Panc1 (cell line): Measurements from ENCODE around the gene TPPP. TPM values are rescaled to one million over a fixed set of nuclear protein-coding genes. Genes with fewer than 3 reads are reported as not detected.

Experiments
- ATAC-seq: fragments of 200-7000 bp; cut with Tn5 transposase; 2 replicates; pipeline ENCODE4 v1.9.1; 2020; ENCODE audit warnings: mild to moderate bottlenecking, moderate library complexity
- BruUV-seq: library from RNA; stranded (reverse); fragments of 400-500 nt; replicated peaks from 2 replicates; lab custom pipeline; 2021; lab: Mats Ljungman, UMichigan
- CTCF ChIA-PET: fragments of 300-600 bp; sonication (Branson Sonifier 250); formaldehyde crosslinking; loops from one replicate; lab custom pipeline; 2022; ENCODE audit warnings: antibody characterized with exemption; lab: Charles Lee
- POLR2A ChIA-PET: fragments of 300-600 bp; sonication (Branson Sonifier 250); formaldehyde crosslinking; loops from one replicate; lab custom pipeline; 2022; ENCODE audit warnings: antibody characterized with exemption; lab: Charles Lee
- DNase-seq: peaks from one replicate; pipeline ENCODE4 v3.0.0-alpha.2; 2010; ENCODE audit warnings: low read depth, low spot score
- H3K27ac ChIP-seq: 2 replicates; pipeline ENCODE4 v1.5.1; 2011; ENCODE audit warnings: mild to moderate bottlenecking, low read length, inconsistent platforms
- H3K27me3 ChIP-seq: fragments of 200-500 bp; sonication (Bioruptor generic); 2 replicates; pipeline ENCODE4 v1.6.0; 2014; ENCODE audit warnings: low read length, inconsistent platforms; ENCODE audit not compliant: control insufficient read depth, insufficient read depth
- H3K36me3 ChIP-seq: fragments of 200-500 bp; sonication (Bioruptor generic); 2 replicates; pipeline ENCODE4 v1.5.1; 2014; ENCODE audit warnings: inconsistent platforms, mild to moderate bottlenecking, low read length, moderate library complexity; ENCODE audit not compliant: control insufficient read depth, insufficient read depth
- H3K4me1 ChIP-seq: 2 replicates; pipeline ENCODE4 v1.5.1; 2011; ENCODE audit warnings: inconsistent platforms, mild to moderate bottlenecking, low read length, moderate library complexity; ENCODE audit not compliant: control insufficient read depth, insufficient read depth
- H3K4me3 ChIP-seq, 2 experiments: 2 replicates each; pipeline ENCODE4 v1.5.1; 2011 to 2012; ENCODE audit warnings: low read depth in 2 of 2, low read length in 2 of 2, mild to moderate bottlenecking in 2 of 2, inconsistent platforms in 1 of 2, moderate library complexity in 1 of 2
- H3K9me3 ChIP-seq: fragments of 200-500 bp; sonication (Bioruptor generic); 2 replicates; pipeline ENCODE4 v1.5.1; 2014; ENCODE audit warnings: low read depth, mild to moderate bottlenecking, inconsistent platforms, low read length, moderate library complexity; ENCODE audit not compliant: control insufficient read depth, insufficient read depth
- CTCF ChIP-seq: fragments of 450-650 bp; IDR thresholded peaks from 2 replicates; pipeline ENCODE4 v1.5.1; 2017; ENCODE audit warnings: mild to moderate bottlenecking
- POLR2AphosphoS5 ChIP-seq: IDR thresholded peaks from 2 replicates; pipeline ENCODE4 v1.6.1; 2012; ENCODE audit warnings: mild to moderate bottlenecking, low read depth, low read length, moderate library complexity
- SIN3A ChIP-seq: IDR thresholded peaks from 2 replicates; pipeline ENCODE4 v1.6.1; 2012; ENCODE audit warnings: low read depth, mild to moderate bottlenecking, low read length, moderate library complexity, borderline replicate concordance; ENCODE audit not compliant: insufficient read depth
- TCF7L2 ChIP-seq: IDR thresholded peaks from 2 replicates; pipeline ENCODE4 v1.6.1; 2011; ENCODE audit warnings: mild to moderate bottlenecking, low read depth, low read length, inconsistent platforms
- in situ Hi-C: cut with HindIII; loops from 2 replicates; pipeline ENCODE4 v1.10.0; 2016; ENCODE audit warnings: low sequenced_read_pairs, low pct_unique_long_range_greater_than_20kb
- intact Hi-C: fragments of 100-400 bp; cut with micrococcal nuclease; formaldehyde crosslinking; loops from one replicate; pipeline ENCODE4 v1.10.0; 2022; ENCODE audit not compliant: unreplicated experiment
- total RNA-seq: library from RNA; stranded (reverse); gene quantifications from one replicate; pipeline ENCODE4 v1.2.1, GENCODE V29; 2021; ENCODE audit not compliant: unreplicated experiment
- TF ChIP-seq, protein P1 (sequence below), 2 experiments: IDR thresholded peaks; 2 replicates each; pipeline ENCODE4 v1.6.1; 2011 to 2012; ENCODE audit warnings: low read depth in 2 of 2, control low read depth in 1 of 2, low read length in 1 of 2, mild to moderate bottlenecking in 1 of 2, moderate library complexity in 1 of 2; ENCODE audit not compliant: insufficient read depth in 1 of 2

Gene TPPP
- total RNA-seq, 1 experiment from 2014 or later: 0.98 TPM

DNA sequence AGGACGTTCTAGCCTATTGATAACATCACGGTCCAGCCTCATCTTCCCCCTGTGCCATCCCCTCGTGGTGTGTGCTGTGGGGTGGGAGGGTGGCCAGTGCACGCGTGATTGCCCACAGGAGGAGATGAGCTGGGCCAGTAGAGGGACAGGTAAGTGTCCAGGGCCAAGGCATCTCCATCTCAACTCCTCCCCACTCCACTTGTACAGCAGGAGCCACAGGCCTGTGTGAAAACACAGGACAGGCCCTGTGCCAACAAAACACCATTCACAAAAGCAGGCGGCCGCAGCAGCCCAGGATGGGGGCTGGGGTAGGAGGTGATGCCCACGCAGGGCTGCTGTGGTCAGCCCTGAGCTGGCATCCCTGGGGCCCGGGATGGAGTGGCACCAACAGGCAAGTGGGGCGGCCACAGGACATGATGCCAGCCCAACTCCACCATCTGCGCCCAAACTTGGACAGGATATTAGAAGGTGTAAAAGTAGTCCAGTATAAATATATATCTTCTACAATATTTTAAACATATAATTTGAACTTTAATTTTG lies 32.6 kb downstream of the TPPP start:
- in situ Hi-C loops: no loop called here
- ATAC-seq (no peak), DNase-seq (no peak)
- BruUV-seq: no TSS peak
- ChIA-PET POLR2A (no interaction called here), CTCF (no interaction called here)
- no peaks in the 10 kb centered on the region for H3K27me3 ChIP-seq
- TF ChIP-seq TCF7L2 (no peak), CTCF (no peak), SIN3A (no peak), POLR2AphosphoS5 (no peak)
- TF ChIP-seq, protein P1, sequence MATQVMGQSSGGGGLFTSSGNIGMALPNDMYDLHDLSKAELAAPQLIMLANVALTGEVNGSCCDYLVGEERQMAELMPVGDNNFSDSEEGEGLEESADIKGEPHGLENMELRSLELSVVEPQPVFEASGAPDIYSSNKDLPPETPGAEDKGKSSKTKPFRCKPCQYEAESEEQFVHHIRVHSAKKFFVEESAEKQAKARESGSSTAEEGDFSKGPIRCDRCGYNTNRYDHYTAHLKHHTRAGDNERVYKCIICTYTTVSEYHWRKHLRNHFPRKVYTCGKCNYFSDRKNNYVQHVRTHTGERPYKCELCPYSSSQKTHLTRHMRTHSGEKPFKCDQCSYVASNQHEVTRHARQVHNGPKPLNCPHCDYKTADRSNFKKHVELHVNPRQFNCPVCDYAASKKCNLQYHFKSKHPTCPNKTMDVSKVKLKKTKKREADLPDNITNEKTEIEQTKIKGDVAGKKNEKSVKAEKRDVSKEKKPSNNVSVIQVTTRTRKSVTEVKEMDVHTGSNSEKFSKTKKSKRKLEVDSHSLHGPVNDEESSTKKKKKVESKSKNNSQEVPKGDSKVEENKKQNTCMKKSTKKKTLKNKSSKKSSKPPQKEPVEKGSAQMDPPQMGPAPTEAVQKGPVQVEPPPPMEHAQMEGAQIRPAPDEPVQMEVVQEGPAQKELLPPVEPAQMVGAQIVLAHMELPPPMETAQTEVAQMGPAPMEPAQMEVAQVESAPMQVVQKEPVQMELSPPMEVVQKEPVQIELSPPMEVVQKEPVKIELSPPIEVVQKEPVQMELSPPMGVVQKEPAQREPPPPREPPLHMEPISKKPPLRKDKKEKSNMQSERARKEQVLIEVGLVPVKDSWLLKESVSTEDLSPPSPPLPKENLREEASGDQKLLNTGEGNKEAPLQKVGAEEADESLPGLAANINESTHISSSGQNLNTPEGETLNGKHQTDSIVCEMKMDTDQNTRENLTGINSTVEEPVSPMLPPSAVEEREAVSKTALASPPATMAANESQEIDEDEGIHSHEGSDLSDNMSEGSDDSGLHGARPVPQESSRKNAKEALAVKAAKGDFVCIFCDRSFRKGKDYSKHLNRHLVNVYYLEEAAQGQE (IDR thresholded peaks at IDR 0.05; ENCODE audit: insufficient read depth in 1 of 2, low read depth in 2 of 2, low read length in 1 of 2): no peak
- no peak overlapping the region for H3K4me3 ChIP-seq
- H3K36me3 ChIP-seq: peaks cover 6% of the 10 kb centered on the region; the same call in 1 of the 2 replicates
- intact Hi-C loops: no loop called here
- peaks cover 15% of the 10 kb centered on the region for H3K4me1 ChIP-seq
- H3K9me3 ChIP-seq: no peaks in the 10 kb centered on the region
- H3K27ac ChIP-seq: no peak overlapping the region

GRCh38 chr5:659496-660263 lies 33.5 kb downstream of the TPPP start:
- no peaks in the 10 kb centered on the region for H3K9me3 ChIP-seq
- CTCF ChIA-PET: no interaction called here
- no peak overlapping the region for H3K27ac ChIP-seq
- POLR2A ChIA-PET: interaction anchor here (0.8 kb wide), 1 partner anchor 97 kb away, joined by 8 read pairs; no protein-coding TSS in a partner anchor
- H3K4me1 ChIP-seq: peaks cover 15% of the 10 kb centered on the region
- intact Hi-C loops (no loop called here), in situ Hi-C loops (no loop called here)
- no TSS peak for BruUV-seq
- no peak for DNase-seq
- H3K36me3 ChIP-seq: peaks cover 6% of the 10 kb centered on the region; the same call in 1 of the 2 replicates
- H3K4me3 ChIP-seq: no peak overlapping the region
- no peak for ATAC-seq
- TF ChIP-seq CTCF: no peak
- no peak for TF ChIP-seq SIN3A
- TF ChIP-seq POLR2AphosphoS5: no peak
- TF ChIP-seq, protein P1 (IDR thresholded peaks at IDR 0.05; ENCODE audit: insufficient read depth in 1 of 2, low read depth in 2 of 2, low read length in 1 of 2): no peak
- H3K27me3 ChIP-seq: no peaks in the 10 kb centered on the region
